Vagina (tissue), 2 donors: ENCODE data around the gene ANKFN1.

Experiments used
- CTCF ChIP-seq, 3 experiments: fragments of 450-650 bp in 2 of 3; fragments of 200-600 bp in 1 of 3; sonication (generic) in 1 of 3; IDR thresholded peaks; one replicate each; pipeline ENCODE4 v1.5.1; 2017 to 2019; ENCODE audit warnings: antibody characterized with exemption in 3 of 3, mild to moderate bottlenecking in 2 of 3, moderate library complexity in 2 of 3
- POLR2A ChIP-seq, 2 donors: fragments of 450-650 bp; IDR thresholded peaks; one replicate each; pipeline ENCODE4 v1.6.1; 2017; ENCODE audit warnings: antibody characterized with exemption in 2 of 2, mild to moderate bottlenecking in 2 of 2, moderate library complexity in 2 of 2
- POLR2AphosphoS5 ChIP-seq, 2 donors: sonication (generic); formaldehyde crosslinking; IDR thresholded peaks; one replicate each; pipeline ENCODE4 v1.9.0; 2017; ENCODE audit warnings: antibody characterized with exemption in 2 of 2, mild to moderate bottlenecking in 2 of 2, low read depth in 1 of 2; ENCODE audit not compliant: insufficient read depth in 1 of 2

- TF ChIP-seq POLR2A (IDR thresholded peaks at IDR 0.05) (no peak), CTCF (IDR thresholded peaks at IDR 0.05) (no peak), POLR2AphosphoS5 (IDR thresholded peaks at IDR 0.05; ENCODE audit: insufficient read depth in 1 of 2, low read depth in 1 of 2) (no peak)
Measured at GRCh38 chr17:56549501-56549900, 396.2 kb downstream of the ANKFN1 start.
